GM19324 (cell line): ENCODE results near the gene PSG11.
"Not testable (repeated sequence)": the region's sequence is repeated elsewhere in the genome, so short reads cannot be mapped to it uniquely, and the experiment has no call there.

Experiments
- ATAC-seq: cut with Tn5 transposase; IDR thresholded peaks from one replicate; pipeline ENCODE4 v1.9.1; 2021; ENCODE audit warnings: mild to moderate bottlenecking, moderate library complexity; ENCODE audit not compliant: unreplicated experiment, low FRiP score

PSG11 gene

GRCh38 chr19:42989851-42990250 is 36.4 kb downstream of the PSG11 start:
- no peak for ATAC-seq

GRCh38 chr19:42989186-42989585 is 37.1 kb downstream of the PSG11 start:
- ATAC-seq = not testable (repeated sequence)

- ATAC-seq = not testable (repeated sequence)
Measured at GRCh38 chr19:42988206-42988605, 38.1 kb downstream of the PSG11 start.

DNA sequence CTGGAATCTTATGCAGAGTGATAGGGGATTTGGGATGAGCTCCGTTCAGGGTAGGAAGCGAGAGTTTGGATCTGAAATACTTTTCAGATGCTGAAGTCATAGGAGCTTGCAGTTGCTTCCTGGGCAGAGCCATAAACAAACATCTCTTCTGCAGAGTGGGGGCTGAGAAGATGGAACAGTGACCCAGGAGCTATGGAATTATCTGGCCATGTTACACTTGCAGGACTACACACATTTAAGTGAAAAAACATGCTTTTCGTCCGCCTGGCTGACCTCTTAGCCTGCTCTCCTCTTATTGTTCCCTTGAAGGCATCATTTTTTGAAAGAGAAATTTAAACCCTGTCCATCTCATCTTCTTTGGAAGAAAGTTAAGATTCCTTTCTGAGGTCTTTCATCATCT is 40.7 kb downstream of the PSG11 start:
- ATAC-seq = no peak

DNA sequence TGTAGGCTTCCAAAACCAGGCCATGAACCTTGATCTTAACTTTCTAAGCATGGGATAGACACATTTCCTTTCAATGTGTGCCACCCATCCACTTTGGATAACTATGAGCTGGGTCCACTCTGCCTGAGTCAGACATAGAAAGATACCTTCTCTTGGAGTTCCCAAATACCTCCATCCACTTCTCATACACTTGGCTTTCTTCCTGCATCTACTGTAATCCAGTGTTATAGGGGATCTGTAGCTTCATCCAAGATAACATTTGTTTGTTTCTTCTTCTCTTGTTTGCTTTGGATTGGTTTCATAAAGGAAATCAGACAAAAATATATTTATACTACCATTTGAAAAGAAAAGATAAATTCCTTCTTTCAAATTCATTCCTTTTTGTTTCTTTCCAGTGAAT is 44.2 kb downstream of the PSG11 start:
- ATAC-seq = not testable (repeated sequence)

- not testable (repeated sequence) for ATAC-seq
Measured at GRCh38 chr19:42971451-42971850, 54.8 kb downstream of the PSG11 start.

DNA sequence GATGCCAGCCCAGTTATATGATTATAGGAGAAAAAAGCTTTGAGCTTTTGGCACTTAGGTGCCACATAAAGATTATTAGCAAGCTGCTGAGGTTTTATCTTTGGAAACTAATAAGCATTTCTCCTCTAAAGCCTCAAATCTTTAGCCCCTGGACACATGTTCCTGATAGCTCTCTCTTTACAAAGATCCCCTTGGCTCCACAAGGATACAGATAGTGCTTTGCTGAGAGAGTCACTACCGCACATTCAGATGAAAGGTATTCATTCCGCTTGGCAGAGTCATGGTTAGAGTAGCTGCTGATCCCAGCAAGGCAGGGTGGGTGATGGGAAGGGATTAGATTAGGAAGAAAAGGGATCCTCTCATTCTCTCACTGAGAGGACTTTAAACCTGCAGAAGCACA is 61.1 kb downstream of the PSG11 start:
- ATAC-seq = no peak

DNA sequence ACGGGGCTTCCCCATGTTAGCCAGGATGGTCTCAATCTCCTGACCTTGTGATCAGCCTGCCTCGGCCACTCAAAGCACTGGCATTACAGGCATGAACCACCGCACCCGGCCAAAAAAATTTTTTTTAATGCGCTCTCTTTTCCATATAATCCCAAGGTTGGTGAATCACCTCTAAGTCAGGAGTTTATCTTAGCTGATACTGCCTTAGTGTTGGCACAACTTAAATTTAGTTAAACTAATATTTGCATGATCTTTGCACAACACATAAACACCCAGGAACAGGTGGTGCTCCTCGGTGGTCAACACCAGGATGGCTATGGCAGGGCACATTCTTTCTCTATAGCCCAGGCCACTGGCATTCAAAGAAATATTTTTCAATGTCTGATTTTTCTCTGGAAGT is 65.2 kb downstream of the PSG11 start:
- no peak for ATAC-seq
